Stimulated activated CD8-positive, alpha-beta memory T cell treated with anti-CD3 and anti-CD28 coated beads, Interleukin-7, amount 100 ng/mL, for 48 hours (primary cell): ENCODE data around the gene UGP2.
"Not testable (repeated sequence)": the region's sequence is repeated elsewhere in the genome, so short reads cannot be mapped to it uniquely, and the experiment has no call there.

Experiments used
- DNase-seq, 2 donors: peaks; one replicate each; pipeline ENCODE4 v3.0.0-alpha.2; 2020; ENCODE audit warnings: low read depth in 1 of 2; ENCODE audit errors: extremely low read depth in 1 of 2

The UGP2 gene

DNA sequence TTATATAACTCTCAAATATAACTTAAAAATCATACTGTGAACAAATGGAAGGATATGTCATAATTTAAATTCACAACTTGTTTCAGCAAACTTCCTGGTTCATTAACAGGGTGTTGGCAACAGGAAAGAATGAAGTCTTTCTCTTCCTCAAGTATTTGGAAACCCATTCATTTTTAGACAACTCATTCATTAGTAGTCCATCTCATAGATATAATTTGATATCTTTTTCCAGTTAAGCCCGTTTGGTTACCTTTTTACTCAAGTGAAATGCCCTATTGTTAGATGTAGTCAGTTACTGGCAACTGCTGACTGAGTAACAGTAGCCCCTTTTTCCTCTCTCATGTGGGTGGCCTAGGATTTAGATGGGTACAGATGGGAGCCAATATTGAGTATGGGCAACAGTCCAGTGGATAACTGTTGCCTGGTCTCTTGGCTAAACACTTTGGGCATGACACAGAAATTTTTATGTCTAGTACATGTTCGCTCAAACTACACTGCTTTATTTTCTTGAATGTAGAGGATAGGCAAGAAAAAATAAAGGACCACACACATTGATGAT lies 4.6 kb upstream of the UGP2 start:
- no peak for DNase-seq

DNA sequence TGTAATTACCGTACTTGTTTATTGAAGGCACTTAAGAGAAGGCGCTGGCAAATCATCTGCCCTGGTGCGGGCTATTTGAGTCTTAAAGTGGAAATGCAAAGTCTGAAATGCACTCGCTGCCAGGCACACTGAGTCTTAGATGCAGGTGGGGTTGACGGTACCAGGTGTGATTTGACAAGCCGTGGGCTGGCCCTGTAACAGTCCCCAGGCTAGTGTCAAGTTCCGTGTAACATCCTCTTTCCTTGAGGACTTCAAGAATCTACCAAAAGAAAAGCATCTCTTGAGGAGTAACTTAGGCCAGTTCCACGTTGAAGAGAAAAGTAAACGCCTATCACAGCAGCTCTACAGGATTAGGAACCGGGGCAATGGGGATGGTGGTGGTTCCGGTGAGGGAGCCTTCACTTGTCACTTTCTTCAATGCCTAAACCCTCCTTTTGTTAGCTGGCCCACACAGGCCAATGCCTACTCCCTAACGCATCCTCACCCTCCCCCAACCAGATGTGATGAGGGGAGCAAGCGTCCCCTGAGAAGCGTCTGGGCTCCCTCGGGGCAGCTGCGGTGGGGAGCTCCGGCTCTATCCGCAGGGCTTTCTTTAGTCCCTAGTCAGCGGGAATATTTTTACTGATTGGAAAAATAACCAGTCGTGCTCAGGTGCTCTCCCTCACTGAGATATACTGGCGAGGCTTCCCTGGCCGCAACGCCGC lies 1.5 kb upstream of the UGP2 start:
- DNase-seq: no peak

DNA sequence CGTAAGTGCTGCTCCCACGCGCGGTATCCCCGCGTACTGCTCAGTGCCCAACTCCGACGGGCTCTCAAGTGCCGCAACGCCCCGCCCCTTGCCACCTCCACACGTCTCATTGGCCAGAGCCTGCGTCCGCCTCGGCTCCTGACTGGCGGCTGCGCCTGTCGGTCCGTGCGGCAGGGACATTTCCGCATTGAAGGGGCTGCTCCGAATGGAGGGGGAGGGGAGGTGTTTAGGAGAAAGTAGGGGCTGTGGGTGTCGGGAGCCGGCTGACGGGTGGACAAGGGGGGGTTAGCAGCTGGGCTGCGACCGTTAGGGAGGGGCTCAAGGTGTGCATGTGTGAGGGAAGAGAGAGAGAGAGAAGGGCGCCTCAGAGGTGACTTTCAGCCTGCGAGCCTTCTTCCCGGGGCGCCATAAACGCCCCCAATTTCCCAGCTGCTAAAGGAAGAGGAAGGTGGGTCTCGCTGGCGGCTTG lies 877 bp upstream of the UGP2 start:
- DNase-seq: peak; percentile 94 to 98

DNA sequence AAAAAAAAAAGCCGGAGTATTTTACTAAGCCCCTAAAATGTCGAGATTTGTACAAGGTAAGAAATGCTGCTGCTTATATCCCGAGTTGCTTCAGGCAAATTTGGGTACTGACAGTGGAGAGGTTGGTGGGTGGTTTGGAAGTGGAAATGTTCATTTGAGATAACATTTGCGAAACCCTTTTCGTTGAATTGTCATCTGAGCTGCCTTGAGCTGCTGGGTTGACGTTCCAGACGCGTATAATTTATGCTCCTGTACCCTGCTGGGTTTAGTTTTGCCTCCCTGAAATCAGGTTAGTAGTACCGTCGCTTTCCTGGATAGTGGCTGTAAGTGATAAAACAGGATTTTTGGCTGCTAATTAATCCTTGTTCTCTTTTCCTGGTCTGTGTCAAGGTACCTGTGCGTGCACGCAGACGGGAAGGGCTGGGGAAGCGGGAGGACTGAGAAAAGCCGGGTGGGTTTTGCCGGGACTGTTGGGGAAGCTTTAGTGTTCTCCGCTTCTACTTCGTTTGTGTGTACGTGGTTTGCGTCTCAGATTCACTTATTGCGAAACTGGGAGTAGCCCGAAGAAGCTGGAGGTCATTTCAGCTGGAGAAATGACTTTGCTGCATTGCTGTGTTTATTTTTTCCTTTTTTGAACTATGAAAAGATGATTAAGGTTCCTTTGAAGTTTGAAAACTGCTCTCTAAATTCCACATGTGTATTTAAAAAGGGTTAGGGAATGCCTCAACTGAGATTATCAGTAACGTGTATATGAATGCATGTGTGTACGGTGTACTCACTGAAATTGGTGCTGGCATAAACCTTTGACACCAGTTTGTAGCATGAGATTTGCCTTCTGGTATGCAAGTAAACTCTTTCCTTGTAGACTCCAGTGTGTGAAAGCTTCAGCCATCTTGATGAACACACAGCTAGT lies 709 bp downstream of the UGP2 start:
- DNase-seq: no peak

DNA sequence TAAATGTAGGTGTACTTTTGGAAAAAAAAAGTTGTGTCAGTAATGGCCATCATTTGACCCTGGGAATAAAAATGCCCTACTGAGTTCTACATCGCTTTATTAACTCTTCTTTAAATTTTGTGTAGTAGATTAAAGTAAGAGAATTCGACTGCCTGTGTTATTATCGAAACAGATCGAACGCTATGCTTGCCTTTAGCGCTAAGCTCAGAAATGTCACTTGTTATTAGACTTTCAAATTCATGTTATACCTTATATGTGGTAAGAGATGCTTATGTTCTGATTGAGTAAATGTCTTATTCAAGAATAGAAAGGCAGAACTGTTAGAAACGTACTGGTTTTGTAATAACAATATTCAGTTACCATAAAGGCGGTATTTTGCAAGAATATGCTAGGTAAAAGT lies 1.4 kb downstream of the UGP2 start:
- DNase-seq: no peak

DNA sequence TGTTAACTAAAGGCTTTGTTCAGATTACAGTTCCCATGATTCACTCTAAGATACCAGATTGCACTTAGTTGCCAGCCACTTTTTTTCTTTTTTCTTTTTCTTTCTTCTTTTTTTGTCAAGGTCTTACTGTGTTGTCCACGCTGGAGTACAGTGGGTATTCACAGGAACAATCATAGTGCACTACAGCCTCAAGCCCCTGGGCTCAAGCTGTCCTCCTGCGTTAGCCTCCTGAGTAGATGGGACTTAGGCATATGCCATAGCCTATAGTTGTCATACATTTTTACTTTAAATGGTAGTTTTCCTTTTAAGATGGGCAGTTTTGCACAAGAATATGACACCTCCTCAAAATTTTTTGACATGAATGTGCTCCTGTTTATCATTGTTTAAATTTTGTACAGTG lies 2.1 kb downstream of the UGP2 start:
- DNase-seq: no peak

DNA sequence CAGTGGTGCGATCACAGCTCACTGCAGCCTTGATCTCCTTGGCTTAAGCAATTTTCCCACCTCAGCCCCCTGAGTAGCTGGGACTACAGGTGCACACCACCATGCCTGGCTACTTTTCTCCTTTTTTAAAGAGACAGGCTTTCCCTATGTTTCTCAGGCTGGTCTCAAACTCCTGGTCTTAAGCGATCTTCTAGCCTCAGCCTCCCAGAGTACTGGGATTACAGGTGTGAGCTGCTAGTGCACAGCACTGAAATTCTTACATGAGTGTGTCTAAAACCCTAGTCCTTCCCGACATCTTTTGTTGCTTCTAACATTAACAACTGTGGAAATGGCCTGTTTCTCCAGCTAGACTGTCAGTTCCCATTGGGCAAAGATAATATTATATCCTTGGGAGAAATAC lies 2.9 kb downstream of the UGP2 start:
- DNase-seq: no peak

DNA sequence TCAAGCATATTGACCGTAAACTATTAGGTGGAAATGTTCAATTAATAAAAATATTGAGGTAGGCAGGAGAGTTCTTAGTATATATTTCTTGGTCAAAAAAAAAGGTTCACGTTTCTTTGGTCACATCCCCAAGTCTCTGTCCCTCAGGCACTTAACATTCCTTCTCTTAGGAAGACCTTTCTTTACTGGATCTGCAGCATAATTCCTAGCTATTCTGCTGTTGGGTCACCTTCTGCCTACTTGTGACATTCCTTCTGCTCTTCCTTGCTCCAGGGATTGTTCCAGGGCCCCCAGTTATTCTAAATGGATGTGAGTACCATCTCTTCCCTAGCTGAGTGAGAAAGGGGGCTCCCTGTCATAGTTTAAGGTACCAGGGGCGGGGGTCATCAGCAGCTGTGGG lies 4.2 kb downstream of the UGP2 start:
- no peak for DNase-seq

DNA sequence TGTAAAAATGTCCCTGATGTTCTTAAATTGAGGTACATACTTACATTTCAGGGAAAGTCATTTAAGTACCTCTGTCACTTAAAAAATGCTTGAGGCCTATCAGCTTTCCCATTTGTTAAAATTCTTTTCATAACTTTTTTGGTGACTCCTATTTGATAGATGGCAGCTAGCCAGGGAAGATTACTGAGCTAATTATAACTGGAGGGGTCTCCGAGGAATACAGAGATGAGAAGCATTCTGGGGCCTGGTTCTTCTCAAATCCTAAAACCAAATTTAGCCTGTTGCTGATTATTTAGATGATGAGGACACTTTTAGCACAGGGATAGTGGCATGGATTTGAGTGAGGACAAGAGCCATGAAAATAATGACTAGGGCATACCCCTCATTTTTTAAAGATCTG lies 4.8 kb downstream of the UGP2 start:
- DNase-seq: no peak

DNA sequence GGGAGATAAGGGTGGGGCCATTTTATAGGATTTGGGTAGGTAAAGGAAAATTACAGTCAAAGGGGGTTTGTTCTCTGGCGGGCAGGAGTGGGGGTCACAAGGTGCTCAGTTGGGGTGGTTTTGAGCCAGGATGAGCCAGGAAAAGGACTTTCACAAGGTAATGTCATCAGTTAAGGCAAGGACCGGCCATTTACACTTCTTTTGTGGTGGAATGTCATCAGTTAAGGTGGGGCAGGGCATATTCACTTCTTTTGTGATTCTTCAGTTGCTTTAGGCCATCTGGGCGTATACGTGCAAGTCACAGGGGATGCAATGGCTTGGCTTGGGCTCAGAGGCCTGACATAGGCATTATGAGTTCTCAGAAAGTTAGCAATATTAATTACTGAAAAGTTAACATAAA lies 5.9 kb downstream of the UGP2 start:
- DNase-seq: not testable (repeated sequence)

DNA sequence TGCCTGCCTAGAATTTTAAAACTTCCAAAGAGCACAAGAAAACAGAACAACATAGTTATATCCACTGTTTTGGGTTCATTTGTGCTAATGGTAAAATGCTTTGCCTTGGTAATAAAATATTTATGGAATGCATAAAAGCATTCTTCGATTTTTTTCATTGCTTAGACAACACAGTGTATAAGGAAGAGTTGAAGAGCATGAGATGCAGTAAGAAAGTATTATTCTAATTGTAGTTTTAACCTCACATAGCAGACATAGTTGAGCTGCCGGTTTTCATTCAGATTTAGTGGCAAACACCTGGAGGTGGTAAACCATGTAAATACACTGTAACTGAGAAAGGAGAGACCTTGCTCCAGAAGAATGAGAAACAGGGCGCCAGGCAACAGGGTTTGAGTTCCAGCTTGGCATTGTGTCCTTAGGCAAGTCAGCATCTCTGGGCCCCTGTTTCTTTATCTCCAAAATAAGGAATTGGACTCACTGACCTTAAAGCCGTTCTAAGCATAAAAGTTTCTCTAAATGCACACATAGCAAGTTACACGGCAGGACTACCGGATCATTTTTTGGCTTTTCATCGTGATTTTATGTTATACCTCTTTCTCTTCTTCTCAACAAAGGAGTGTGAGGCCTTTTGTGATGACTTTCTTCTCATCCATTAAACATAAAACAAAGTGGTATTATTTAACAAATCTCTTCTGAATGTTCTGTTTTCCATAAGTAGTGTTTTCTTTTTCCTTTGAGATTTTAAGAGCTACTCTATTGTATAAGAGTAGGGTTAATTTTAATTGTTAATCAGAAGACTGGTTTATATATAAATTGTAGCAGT lies 7.9 kb downstream of the UGP2 start:
- DNase-seq: no peak

DNA sequence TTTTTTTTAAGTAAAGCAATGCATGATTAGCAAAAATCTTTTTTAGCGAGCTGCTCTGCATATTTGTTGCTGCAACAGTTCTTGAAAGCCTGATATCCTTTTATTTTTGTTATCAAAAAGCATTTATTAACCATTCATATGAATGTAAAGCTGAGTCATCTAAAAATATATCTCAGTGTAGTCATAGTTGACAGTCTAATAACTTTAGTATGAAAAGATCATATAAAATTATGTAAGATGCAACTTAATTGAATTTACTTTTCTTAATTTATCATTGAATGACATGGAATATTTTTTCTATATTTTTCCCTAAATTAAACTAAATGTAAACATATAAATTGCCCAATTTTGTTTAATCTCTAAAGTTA lies 8.5 kb downstream of the UGP2 start:
- no peak for DNase-seq

DNA sequence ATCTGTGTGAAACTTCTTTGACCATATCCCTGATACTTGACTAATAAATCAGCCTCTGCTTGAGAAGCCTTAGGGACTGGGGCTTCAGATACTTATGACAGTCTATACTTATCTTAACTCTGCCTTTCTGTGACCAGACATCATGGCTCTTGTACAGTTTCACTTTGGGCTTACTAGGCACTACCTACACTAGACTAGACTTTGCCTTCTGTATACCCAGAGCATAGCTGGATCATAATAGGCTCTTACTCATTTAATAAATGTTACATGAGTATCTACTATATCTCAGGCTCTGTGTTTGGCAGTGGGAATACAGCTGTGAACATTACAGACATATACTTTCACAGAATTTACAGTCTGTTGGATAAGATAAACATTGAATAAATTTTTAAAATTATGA lies 9.0 kb downstream of the UGP2 start:
- DNase-seq: no peak

DNA sequence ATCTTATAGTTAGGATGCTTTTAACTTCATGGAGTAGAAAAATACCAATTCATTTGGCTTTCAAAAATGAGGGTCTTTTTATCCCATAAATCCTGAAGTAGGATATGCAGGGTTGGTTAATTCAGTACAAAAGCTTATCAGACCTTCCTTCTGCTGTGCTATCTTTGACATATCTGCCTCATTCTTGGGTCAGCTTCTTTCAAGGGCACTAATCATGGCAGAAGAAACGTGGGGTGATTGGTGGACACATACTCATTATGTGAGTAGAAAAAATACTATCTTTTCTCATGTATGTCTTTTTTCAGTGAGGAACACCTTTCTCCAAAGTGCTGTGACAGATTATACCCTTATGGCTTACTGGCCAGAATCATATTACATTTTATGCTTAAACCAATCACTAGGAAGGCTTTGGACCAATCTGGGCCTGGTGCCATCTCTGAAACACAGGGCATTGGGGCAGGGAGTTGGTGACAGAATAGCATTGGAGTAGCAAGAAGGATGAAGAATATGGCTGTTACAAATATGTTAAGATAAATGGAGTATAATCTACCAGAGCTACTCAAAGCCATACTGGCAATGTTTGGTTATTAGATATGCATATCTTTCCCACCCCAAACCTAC lies 10.1 kb downstream of the UGP2 start:
- no peak for DNase-seq

DNA sequence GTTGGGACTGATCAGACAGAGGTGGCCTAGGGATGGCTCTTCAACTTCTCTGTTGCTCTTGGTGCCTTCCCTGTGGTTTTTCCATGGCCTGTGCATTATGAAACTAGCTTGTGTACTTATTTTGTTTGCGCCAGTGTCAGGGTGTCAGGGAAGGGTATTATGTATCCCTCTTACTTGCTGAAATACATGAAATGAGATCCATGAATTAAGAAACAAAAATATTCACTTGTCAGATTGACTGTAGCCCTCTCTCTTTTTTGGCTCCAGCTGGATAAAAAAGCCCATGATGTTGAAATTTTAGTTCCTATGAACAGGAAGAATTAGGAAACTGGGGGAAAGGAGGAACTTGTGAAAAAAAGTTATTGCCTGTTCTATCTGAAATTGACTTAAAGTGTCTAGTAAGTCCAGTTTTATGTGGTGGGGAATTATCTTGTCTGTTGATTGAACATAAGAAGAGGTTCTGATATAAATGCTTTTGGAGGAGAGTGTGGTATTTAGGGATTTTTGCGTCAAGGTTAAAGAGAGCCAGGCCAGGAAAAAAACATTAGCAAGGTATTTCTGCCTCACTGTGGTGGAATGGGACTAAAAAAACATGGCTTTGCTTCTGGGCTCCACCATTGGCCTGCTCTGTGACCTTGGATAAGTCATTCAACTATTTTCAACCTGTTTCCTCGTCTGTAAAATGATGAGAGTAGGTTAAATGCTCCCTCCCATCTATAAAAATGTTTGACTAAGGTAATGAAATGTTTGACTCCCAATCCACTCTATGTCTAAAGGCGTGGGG lies 12.0 kb downstream of the UGP2 start:
- DNase-seq: no peak

DNA sequence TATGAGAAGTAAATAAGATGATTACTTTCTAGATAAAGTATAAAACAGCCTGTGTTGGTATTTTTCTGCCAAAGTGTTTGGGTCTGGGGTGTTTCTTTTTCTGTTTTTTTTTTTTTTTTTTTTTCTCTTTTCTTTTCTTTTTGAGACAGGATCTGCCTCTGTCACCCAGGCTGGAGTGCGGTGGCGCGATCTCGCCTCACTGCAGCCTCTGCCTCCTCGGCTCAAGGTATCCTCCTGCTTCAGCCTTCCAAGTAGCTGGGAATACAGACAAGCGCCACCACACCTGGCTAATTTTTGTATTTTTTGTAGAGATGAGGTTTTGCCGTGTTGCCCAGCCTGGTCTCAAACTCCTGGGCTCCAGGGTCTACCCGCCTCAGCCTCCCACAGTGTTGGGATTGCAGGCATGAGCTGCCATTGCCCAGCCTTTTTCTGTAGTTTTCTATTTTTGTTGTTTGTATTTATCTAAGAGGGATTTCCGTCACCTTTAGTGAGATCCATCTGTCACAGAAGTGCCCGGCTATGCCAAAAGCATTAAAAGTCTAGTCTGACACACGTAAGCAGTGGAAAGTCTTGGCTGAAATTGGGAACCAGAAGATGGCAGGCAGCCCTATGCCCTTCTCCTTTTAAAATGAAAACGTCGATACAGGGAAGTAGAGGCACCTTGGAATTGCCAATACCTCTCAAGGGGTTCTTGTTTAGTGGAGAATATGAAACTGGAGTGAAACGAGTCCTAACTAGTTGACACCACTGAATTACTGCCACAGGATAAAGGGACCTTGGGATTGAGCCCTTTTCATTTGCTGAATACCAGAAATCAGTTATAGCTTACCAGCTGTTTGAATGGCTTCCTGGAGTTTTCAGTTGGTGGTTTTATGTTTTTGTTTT lies 14.0 kb downstream of the UGP2 start:
- DNase-seq: no peak

DNA sequence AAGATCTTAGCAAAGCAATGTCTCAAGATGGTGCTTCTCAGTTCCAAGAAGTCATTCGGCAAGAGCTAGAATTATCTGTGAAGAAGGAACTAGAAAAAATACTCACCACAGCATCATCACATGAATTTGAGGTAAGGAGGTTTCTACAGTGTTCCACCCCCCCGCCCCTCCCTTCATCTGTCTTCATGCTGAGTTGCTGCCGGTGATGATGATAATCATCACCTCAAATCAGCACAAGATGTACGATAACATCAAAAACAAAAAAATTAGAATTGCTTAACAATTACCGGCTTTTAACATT lies 14.6 kb downstream of the UGP2 start:
- peak in 1 of 2 donors; percentile 26 for DNase-seq

DNA sequence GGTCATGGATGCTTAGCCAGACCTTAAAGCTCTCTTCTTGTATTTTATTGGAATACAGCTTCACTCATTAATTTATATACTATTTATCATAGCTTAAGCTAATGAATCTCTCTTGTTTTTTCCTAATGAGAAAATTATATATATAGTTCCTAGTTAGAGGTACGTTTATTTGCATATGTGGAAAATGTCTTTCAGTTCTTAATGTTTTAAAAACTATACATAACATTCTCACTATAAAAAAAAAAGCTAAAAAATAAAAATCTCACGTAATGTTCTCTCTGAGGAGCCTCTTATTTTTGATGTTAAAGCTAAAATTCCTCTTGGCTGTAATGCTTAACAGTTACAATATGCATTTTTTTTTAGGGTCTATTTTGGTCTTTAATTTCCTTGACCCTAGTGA lies 16.6 kb downstream of the UGP2 start:
- DNase-seq: no peak

DNA sequence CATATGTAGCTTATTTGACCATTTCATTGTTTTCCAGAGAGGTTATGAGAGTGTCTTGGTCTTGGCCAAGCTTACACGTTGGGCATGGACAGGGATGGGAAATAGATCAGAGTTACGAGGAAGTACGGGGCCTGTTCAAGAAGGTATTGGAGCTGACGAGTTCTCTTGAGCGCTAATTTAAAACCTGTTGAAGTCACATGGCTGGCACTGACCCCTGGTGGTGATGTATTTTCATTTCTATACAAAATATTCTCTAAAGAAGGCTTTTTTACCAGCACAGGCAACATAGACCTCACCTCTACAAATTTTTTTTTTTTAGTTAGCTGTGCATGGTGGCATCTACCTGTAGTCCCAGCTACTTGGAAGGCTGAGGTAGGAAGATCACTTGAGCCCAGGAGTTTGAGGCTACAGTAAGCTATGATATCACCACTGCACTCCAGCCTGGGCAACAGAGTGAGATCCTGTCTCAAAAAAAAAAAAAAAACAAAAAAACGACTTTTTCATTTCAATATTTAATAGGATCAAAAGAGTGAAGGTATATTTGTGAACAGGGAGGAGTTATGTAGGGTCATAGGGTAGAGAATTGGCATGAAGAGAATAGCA lies 19.6 kb downstream of the UGP2 start:
- peak in 1 of 2 donors; percentile 21 for DNase-seq
